ENCODE measurements around the gene TFRC. TPM values are rescaled to one million over a fixed set of nuclear protein-coding genes. Genes with fewer than 3 reads are reported as not detected.
"Not testable (repeated sequence)": the region's sequence is repeated elsewhere in the genome, so short reads cannot be mapped to it uniquely, and the experiment has no call there.

TFRC gene
- total and polyA plus RNA-seq, 7 donors: 11.4 to 85.1 (median 51.0) TPM

- Histone ChIP-seq H3K4me3 (no peak overlapping the region), H3K36me3 (no peaks in the 10 kb centered on the region), H3K9me3 (no peaks in the 10 kb centered on the region), H3K27ac (no peak overlapping the region), H3K27me3 (no peaks in the 10 kb centered on the region), H3K4me1 (no peaks in the 10 kb centered on the region)
- DNase-seq: no peak
- 54 to 73% methylated on average over 7 of the region's 7 CpGs for WGBS, 2 donors
- no peak for TF ChIP-seq POLR2AphosphoS5 (IDR thresholded peaks at IDR 0.05)
- TF ChIP-seq POLR2A (IDR thresholded peaks at IDR 0.05): no peak
- no peak for TF ChIP-seq CTCF (IDR thresholded peaks at IDR 0.05)
- TF ChIP-seq EP300 (IDR thresholded peaks at IDR 0.05): no peak
- intact Hi-C loops (cut with DNase I): no loop called here
These were observed 30.1 kb upstream of the TFRC start for GRCh38 chr3:196111939-196112386.

GRCh38 chr3:196108075-196108743 lies 26.3 kb upstream of the TFRC start:
- DNase-seq: no peak
- intact Hi-C loops (cut with DNase I): no loop called here

GRCh38 chr3:196104707-196105106 lies 22.8 kb upstream of the TFRC start:
- intact Hi-C loops (cut with DNase I); H3K9me3 ChIP-seq; H3K36me3 ChIP-seq; H3K27ac ChIP-seq; H3K4me3 ChIP-seq; DNase-seq; H3K27me3 ChIP-seq; H3K4me1 ChIP-seq: not testable (repeated sequence)
- 90 to 93% methylated on average over 12 of the region's 12 CpGs for WGBS, 2 donors

More at GRCh38 chr3:196108075-196108743, 26.3 kb upstream of the TFRC start:
- H3K27me3 ChIP-seq: no peaks in the 10 kb centered on the region
- no peaks in the 10 kb centered on the region for H3K36me3 ChIP-seq
- no peak for TF ChIP-seq POLR2A (IDR thresholded peaks at IDR 0.05)
- no peaks in the 10 kb centered on the region for H3K9me3 ChIP-seq
- H3K4me1 ChIP-seq: no peaks in the 10 kb centered on the region
- WGBS, 2 donors: 21 to 62% methylated on average over 13 of the region's 13 CpGs
- H3K4me3 ChIP-seq: no peak overlapping the region
- no peak overlapping the region for H3K27ac ChIP-seq

- H3K27ac ChIP-seq; intact Hi-C loops (cut with DNase I); H3K9me3 ChIP-seq; DNase-seq; H3K4me3 ChIP-seq; H3K36me3 ChIP-seq; H3K27me3 ChIP-seq: not testable (repeated sequence)
- 69 to 76% methylated on average over 8 of the region's 8 CpGs for WGBS, 2 donors
- peaks cover 0 to 13% (median 10%) of the 10 kb centered on the region in 4 donors for H3K4me1 ChIP-seq
These were observed 16.6 kb upstream of the TFRC start for GRCh38 chr3:196098365-196098980.

- H3K27me3 ChIP-seq: no peaks in the 10 kb centered on the region
- DNase-seq: no peak
- intact Hi-C loops (cut with DNase I): no loop called here
- TF ChIP-seq CTCF (IDR thresholded peaks at IDR 0.05) (no peak), POLR2A (IDR thresholded peaks at IDR 0.05) (no peak), POLR2AphosphoS5 (IDR thresholded peaks at IDR 0.05) (no peak), EP300 (IDR thresholded peaks at IDR 0.05) (no peak)
- no peaks in the 10 kb centered on the region for H3K9me3 ChIP-seq
- H3K27ac ChIP-seq: no peak overlapping the region
- no peaks in the 10 kb centered on the region for H3K36me3 ChIP-seq
- WGBS, 2 donors: 26 to 62% methylated on average over 5 of the region's 5 CpGs
- no peak overlapping the region for H3K4me3 ChIP-seq
- peaks cover 0 to 13% (median 10%) of the 10 kb centered on the region in 4 donors for H3K4me1 ChIP-seq
These were observed 15.7 kb upstream of the TFRC start for GRCh38 chr3:196097373-196098154.

- Histone ChIP-seq H3K4me3 (no peak overlapping the region), H3K36me3 (no peaks in the 10 kb centered on the region), H3K27ac (peak overlapping the region in 3 of 4 donors; percentile 29 to 43 (median 37)), H3K9me3 (no peaks in the 10 kb centered on the region), H3K4me1 (peaks cover 0 to 13% (median 10%) of the 10 kb centered on the region in 4 donors), H3K27me3 (no peaks in the 10 kb centered on the region)
- intact Hi-C loops (cut with DNase I): no loop called here
- peak; percentile 77 for DNase-seq
- TF ChIP-seq POLR2A (IDR thresholded peaks at IDR 0.05): no peak
- TF ChIP-seq POLR2AphosphoS5 (IDR thresholded peaks at IDR 0.05): peak in 1 of 4 donors; percentile 34
- TF ChIP-seq CTCF (IDR thresholded peaks at IDR 0.05): no peak
- TF ChIP-seq EP300 (IDR thresholded peaks at IDR 0.05): no peak
- 47 to 49% methylated on average over 11 of the region's 11 CpGs for WGBS, 2 donors
These were observed 14.6 kb upstream of the TFRC start for GRCh38 chr3:196096382-196096953.
